Stimulated activated CD4-positive, alpha-beta T cell treated with anti-CD3 and anti-CD28 coated beads, Interleukin-15, amount 100 ng/mL, for 24 hours (primary cell): Measurements from ENCODE around the gene ERCC6L2.
A peak's percentile ranks its signal among the peaks of the same experiment; 100 is the strongest.

Experiments used
- DNase-seq: peaks from one replicate; pipeline ENCODE4 v3.0.0-alpha.2; 2020

The ERCC6L2 gene, protein sequence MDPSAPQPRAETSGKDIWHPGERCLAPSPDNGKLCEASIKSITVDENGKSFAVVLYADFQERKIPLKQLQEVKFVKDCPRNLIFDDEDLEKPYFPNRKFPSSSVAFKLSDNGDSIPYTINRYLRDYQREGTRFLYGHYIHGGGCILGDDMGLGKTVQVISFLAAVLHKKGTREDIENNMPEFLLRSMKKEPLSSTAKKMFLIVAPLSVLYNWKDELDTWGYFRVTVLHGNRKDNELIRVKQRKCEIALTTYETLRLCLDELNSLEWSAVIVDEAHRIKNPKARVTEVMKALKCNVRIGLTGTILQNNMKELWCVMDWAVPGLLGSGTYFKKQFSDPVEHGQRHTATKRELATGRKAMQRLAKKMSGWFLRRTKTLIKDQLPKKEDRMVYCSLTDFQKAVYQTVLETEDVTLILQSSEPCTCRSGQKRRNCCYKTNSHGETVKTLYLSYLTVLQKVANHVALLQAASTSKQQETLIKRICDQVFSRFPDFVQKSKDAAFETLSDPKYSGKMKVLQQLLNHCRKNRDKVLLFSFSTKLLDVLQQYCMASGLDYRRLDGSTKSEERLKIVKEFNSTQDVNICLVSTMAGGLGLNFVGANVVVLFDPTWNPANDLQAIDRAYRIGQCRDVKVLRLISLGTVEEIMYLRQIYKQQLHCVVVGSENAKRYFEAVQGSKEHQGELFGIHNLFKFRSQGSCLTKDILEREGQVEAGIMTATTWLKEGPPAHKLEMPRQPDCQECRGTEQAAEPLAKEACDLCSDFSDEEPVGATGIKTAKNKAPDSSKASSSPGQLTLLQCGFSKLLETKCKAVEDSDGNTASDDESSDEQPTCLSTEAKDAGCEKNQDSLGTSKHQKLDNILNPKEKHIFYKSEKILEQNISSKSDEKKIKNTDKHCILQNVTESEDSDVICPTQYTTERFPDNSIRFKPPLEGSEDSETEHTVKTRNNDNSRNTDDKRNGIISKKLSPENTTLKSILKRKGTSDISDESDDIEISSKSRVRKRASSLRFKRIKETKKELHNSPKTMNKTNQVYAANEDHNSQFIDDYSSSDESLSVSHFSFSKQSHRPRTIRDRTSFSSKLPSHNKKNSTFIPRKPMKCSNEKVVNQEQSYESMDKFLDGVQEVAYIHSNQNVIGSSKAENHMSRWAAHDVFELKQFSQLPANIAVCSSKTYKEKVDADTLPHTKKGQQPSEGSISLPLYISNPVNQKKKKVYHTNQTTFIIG (N-terminal part only)

DNA sequence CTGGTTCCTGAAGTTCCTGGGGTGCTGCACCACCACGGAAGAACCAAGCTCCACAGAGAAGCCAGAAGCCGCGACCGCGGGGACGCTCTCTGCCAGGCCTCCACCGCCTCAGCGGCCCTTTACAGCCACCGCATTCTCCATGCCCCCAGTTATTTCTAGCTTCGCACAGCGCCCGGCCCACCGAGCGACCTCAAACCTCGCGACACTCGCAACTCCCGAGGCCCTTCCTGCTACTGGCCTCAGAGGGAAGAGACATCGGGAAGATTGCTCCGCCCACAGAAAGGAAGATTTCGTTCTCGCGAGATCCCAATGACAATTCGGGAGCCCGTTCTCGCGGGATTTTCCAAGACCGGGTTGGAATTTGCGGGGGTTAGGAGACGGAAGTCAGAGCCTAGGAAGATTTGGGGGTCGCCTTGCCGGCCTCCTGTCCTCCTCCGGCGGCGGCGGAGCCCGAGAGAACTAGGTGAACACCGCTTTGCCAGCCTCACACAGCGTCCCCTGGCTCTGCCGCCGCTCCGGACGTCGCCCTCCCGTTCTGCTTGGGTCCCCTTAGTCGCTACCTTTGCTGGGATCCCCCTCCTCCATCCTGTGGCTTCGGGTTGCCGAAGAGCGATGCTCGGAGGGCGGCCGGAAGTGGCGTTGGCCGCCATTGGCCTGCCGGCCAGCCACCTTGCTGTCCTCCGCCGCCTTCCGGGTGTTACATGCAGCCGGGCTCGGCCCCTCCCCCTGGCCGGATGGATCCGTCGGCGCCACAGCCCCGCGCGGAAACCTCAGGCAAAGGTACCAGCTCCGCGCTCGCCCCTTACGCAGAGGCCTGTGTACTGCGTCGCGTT is at the start of gene ERCC6L2:
ERCC6L2 (plus strand) TSS at position 387 of the 833 bp plus-strand sequence; CDS start at position 735, 348 bp downstream.
- DNase-seq, result peak; percentile 96

DNA sequence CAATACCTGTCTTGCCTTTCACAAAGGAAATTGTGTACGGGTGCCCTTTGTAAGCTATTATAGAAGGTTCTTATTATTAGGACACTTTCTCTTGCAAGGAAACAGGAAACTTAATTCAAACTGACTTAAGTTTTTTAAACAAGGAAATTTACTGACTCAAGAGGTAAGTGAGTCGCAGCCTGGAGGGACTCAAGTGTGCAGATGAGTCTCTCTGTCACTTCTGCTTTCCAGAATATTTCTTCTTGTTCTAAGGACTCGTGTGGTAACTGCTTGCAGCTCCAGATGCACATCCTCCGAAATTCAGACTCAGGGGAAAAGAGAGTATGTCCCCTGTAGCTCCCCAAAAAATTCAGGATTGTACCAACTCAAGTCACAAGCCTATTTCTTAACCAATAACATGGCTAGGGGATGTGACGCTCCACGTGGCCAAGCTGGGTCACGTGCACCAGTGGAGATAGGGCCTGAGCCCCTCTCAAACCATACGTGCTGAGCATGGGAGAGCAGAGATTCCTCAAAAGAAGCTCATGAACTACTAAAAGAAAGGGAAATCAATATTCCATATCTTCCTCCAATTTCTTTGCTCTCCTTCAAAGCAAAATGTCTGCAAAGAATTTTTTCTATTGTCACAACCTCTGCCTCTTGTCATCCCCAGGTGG is 49.2 kb upstream of the ERCC6L2 start:
- DNase-seq, result no peak

DNA sequence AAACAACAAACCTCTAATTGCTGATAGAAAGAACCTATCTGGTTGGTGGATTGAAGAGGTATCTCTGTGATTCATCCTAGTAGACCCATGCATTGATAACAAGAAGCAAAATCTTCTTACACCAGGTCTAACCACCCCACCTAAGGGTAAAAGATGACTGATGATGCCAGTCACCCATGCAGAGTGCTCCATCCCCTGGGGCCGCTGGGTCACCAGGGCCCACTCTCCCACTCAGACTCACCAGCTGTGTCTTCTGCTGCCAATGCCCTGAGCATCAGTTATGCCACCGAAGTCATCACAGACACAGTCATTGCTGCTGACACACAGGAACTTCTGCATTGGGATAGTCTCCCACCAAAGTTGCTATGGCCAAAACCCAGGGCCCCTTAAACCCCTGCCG is 44.7 kb upstream of the ERCC6L2 start:
- DNase-seq, result no peak

DNA sequence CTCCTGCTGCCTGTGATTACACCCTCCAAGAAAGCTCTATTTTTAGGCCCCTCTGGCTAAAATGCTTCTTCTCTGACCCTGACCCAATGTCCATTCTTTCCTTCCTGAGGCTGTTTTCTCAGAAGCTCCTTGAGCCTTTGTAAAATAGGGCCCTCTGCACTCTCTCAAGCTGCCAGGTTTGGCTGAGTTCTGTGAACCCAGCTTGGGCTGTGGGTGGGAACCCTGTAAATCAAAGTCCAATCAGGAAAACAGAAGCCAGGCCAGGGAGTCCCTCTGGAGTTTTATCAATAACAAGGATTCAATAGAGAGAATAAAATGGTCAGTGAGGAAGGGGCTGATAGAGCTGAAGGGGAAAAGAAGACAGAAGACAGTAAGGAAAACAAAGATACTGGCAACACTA is 43.7 kb upstream of the ERCC6L2 start:
- no peak for DNase-seq

DNA sequence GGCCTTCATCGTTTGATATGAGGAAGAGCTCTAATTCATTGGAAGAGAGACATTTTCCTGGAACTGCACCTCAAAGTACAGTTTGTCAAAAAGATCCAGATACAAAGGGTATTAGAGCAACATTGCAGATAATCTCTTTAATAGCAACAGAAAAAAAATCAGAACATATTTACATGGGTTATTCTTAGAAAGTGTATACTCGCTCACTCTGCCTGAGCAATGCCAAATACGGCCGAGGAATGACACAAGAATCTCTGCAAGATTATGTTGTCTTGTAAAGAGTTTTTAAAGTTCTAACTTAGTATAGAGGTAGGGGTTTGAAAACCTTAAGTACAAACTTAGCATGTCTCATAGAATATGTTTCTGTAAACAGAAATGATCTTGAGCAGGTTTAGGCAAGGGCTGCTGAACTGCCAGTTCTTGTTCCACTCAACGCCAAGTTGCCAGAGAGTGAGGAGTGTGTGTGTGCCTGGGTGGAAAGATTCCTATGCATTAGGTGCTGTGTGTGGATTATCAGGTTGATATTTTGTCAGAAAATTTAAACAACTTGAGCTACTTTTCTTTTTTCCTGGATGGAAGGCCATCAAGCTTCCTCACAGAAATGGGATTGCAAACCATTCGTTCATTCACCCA is 41.8 kb upstream of the ERCC6L2 start:
- DNase-seq, result no peak

DNA sequence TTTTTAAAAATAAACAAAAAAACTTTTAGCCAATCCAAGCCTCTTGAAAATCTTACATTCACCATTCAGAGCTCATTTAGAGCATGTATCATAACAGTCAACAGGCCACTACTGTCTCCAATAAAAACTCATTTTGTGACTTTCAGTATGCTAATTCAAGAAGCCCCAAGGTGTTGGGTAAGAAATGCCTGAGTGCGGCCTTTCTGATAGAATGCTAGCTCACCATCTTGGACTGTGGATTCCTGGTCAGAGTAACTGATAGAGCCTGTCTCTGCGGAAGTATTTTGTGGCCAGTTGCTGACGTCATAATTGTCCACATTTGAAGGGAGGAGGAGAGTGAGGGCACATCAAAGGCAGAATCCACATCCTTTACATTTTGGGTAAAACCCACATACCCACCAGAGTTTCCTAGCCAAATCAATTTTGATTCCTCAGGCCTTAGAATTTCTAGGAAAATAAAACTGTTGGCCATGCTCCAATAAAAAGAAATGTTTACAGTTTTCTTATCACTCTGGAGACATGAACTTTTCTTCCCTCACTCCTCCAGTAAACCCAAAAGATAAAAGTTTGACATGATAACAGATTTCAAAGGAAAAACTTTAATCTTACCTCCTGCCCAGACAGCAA is 41.1 kb upstream of the ERCC6L2 start:
- DNase-seq, result no peak

DNA sequence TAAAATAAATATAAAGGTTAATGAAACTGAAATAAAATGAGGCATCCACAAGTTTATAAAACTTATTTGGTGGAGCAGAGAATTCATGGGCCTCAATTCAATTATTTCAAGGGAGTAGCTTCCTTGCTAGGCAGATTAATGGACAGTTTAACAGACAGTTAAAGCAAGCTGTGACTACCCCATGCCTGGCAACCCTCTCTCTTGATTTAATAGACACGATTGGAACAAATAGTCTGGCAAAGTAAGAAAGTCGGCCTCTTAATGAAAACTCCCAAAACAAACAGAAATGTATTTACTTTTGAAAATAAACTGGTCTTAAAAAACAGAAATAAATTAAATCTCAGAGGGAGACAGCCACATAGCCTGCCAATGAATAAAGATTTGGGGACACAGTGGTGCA is 40.1 kb upstream of the ERCC6L2 start:
- DNase-seq, result no peak

DNA sequence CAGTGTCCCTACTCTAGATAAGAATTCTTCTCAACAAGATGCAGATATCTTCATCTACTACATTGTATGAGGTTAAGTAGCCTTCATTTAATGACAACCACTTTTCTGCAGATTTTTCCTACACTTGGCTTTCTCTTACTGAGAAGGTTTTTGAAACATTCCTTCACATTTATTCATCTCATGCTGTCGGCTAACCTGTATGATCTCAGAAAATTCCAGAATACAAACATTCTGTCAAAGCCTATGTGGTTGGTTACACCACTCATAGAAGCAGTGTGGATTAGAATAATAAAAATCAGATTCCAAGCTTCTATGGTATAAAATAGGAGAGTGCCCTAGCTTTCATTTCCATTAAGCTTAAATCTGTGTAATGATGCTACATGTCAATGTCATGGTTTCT is 39.4 kb upstream of the ERCC6L2 start:
- no peak for DNase-seq

DNA sequence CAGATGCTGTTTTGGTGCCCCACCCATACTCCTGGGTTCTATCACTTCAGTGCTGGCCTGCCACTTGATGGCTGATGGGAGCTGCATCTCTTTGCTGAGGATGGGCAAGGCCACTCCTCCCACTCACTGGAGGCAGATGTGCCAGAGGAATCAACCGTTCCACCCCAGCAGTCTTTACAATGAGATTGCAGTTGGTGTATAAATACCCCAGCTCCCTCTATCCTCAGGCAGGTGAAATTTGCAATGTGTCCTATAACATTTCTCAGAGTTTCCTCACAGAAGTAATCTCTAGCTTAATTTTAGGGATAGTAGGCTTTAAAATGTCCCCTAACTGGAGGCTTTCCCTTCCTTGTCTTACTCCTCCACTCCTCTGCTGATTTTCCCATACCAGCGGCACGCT is 36.5 kb upstream of the ERCC6L2 start:
- DNase-seq, result no peak

DNA sequence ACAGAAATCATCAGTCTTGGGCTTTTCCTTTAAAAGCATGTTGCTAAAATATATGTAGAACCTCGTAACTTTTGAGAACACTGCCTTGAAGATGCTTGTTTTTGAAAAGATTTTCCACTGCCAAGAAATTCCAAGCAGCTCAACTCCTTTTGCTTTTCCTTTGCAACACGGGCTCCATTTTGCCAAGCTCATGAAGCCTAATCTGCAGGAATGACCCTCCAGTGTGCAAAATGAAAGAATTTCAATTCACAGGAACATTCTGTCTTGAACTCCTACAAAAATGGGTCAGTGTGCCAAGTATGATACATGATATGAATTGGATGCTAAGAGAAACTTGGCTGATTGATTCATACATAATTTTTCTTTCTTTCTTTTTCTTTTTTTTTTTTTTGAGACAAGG is 35.4 kb upstream of the ERCC6L2 start:
- DNase-seq, result no peak

DNA sequence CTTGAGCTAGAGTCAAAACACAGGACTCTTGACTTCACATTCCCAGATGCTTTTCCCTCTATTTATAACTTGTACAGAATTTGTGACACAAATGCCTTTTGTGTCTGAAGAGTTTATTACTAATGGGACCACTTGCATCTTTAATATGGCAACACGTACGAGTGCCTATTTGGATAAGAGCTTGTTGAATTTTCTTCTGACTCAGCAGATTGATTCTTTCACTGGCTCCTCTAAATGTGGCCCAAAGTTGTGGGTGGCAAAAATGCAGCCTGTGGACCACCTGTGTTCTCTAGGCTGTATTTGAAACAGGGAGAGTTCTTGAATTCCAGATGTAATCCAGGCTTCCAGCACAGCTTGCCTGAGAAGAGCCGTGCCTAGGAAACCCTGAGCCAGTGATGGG is 34.1 kb upstream of the ERCC6L2 start:
- DNase-seq, result no peak

DNA sequence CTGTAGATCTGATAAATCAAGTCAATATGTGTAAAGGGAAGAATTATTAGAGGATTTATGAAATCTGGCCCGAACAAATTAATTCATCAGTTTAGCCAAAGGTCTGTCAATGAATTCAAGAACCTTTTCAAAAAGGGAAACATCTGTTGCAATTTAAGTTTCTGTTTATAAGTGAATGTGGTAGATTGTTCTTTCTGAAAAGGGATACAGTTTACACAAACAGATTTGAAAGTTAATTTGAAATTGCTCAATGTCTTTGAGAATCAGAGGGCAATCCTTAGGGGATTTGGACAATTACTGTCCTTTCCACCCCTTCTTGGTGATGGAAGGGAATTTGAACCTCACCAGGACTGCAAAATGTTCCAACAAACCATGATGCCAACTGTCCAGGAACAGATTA is 29.7 kb upstream of the ERCC6L2 start:
- DNase-seq, result no peak

DNA sequence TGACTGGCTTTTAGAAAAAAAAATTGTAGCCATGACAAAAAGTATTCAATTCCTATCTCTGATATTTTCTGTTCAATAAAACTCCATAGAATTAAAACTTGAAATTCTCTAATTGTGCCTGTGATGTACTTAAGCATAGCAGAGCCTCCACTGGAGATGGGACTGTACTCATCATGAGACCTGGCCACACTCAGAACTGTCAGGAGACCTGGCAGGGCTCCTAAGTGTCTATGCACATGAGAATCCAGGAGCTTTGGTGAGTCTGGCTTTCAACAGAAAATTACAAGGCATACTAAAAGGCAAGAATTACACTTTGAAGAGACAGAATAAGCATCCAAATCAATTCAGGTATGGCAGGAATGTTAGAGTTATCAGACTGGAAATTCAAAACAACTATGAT is 26.7 kb upstream of the ERCC6L2 start:
- DNase-seq, result no peak

DNA sequence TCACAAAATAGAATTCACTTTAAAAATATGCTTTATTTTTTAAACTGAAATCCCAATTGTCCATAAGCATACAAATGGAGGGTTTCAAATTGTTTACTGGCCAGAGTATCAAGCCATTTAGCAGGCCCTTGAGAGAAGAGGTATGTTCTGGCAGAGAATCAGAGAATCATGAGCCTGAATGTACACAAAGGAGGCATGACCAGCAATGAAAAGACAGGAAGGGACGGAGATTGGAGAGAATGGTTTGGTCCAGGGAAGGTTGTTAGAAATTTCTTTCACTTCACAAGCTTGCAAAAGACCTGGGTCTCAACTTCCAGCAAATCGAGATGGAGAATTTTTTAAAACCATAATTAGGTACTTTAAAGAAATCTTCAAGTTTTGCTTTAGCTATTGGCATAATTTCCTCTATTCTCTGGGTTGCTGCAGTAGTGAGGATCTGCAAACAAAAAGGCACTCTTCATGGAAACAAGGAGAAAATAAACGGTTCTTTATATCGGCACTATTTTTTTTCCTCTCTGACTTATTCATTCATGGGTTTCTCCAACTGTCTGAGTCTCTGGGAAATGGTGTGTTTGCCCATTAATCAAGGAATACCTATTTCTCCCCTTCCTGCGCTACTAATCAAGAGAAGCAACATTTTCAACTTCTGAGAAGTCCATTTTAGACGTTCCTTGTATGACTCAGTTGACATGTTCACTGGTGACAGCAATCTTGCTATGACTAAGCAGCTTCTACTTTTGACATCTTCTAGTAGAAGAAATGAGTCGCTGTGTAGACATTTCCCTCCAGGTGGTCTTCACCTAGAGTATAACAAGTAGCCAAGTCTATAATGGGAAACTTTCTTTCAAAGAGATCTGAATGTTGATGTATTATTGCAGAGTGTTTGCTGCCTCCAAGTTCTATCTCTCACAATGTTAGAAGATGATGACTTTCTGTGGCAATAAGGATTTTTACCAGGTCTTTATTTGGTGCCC is 23.1 kb upstream of the ERCC6L2 start:
- peak; percentile 15 for DNase-seq

DNA sequence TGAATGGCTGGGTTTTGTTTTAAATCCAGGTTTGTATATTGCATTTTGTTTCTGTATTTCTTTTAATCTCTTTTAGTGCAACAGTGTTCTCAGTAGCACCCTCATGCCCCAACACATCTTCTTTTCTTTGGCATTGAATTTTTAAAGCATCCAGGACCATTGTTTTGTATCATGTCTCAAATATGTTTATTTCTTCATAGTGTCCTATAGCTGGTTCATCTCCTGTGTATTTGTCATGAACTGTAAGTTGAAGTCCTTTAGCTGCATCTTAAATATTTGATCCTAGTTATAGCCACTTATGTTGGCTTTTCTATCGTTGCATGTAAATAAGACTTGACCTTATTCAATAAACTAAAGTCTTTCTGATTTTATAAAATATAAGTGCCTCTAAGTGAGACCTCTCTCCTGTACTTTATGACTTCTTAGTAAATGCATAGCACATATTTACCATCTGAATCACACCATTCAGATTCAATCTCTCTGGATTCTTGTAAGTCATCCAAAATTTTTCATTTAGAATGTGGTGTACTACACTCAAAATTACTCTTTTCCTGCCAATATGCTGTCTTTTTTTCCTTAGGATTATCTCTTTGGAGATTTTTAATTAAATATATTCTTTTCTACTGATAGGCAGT is 21.0 kb upstream of the ERCC6L2 start:
- DNase-seq, result no peak

DNA sequence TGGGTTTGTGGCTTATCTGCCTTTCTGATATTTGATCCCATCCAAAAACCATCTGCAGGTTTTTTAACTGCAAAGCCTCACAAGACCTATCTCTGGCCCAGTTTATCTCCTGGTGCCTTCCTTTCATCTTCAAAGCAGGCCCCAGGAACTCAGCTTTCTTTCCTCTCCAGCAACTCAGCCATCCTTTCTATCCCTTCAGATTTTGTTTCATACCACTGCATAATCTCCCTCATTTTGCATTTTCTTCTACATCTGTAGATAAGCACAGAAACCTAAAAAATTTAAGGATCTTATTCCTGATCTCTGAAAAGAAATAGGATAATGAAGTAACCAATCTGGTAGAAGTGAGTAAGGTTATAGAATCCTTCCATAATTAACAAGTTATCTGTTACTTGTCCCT is 19.5 kb upstream of the ERCC6L2 start:
- DNase-seq, result no peak

DNA sequence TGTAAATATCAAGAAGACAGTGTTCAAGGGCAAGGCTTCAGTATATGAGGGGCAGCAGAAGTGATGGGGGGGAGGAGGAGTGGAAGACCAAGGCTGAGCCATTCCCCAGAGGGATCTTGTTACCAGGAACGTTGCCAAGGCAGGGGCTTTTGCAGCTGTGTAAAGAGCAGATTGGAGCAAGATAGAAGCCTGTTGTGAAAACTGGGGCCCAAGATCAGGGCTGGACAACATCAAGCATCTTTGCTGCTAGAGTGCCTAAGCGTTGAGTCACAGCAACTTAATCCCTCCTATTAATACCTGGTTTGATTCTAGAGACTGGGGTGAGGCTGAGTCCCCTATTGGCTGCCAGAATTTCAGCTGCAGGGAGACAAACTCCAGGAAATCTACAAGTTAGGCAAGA is 18.4 kb upstream of the ERCC6L2 start:
- no peak for DNase-seq

DNA sequence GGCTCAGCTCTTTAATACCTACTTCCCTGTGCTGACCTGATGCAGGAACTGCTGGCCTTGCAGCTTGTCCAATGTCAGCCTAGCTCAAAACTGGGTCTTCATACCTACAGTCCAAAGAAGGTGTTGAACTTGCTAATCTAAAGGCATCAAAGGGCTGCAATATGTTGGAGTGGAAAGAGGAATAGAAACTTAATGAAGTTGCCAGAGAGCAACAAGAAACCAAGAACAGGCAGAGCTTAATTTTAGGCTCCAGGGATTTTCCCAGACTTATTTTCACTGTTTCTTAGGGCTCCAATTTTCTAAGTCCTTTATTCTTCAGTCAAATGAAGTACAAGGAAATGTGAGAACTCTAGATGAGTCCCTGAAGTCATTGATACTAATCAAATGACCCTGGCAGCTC is 17.6 kb upstream of the ERCC6L2 start:
- DNase-seq, result no peak

DNA sequence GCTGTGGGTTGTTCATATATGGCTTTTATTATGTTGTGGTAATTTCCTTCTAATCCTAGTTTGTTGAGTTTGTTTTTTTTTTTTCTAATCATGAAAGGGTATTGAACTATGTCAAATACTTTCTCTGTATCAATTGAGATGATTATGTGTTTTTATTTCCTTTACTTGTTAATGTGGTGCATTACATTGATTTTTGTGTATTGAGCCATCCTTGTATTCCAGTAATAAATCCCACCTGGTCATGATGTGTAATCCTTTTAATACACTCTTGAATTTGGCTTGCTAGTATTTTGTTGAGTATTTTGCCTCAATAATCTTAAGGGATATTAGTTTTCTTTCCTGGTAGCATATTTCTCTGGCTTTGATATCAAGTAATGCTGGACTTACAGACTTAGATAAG is 13.1 kb upstream of the ERCC6L2 start:
- DNase-seq, result no peak
